Activated CD8-positive, alpha-beta memory T cell treated with anti-CD3 and anti-CD28 coated beads for 36 hours (primary cell): ENCODE data around the gene PRKN. TPM values are rescaled to one million over a fixed set of nuclear protein-coding genes. Genes with fewer than 3 reads are reported as not detected.

Experiments used
- CTCF ChIA-PET: fragments of 350-600 bp; sonication (Branson Sonifier 250); formaldehyde crosslinking; loops from one replicate; lab custom pipeline; 2021; ENCODE audit warnings: antibody characterized with exemption; lab: Charles Lee
- POLR2A ChIA-PET: fragments of 350-600 bp; sonication (Branson Sonifier 250); formaldehyde crosslinking; loops from one replicate; lab custom pipeline; 2021; ENCODE audit warnings: antibody characterized with exemption; lab: Charles Lee
- total RNA-seq, 2 experiments: library from RNA; stranded (reverse); gene quantifications; one replicate each; pipeline ENCODE4 v1.2.3, GENCODE V29; 2021

PRKN gene
- total RNA-seq, 2 experiments from 2014 or later = not detected

DNA sequence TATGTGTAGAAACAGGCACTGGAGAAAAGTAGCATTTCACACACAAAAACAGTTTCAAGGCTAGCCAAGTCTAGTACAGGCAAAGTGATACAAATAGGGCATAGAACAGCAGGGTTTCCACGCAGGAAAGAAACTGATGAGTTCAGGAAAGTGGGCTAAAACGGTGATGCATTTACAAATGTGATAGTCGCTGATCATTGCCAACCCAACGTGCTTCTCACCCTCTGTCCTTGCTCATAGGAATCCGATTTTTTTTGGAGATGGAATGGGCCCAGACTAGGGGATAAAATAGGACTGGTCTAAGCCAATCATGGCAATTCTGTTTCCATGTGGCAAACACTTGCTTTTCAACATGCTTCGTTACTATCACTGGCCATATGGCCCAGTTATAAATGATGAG is 536.6 kb downstream of the PRKN start:
- CTCF ChIA-PET = no interaction called here
- POLR2A ChIA-PET = no interaction called here

DNA sequence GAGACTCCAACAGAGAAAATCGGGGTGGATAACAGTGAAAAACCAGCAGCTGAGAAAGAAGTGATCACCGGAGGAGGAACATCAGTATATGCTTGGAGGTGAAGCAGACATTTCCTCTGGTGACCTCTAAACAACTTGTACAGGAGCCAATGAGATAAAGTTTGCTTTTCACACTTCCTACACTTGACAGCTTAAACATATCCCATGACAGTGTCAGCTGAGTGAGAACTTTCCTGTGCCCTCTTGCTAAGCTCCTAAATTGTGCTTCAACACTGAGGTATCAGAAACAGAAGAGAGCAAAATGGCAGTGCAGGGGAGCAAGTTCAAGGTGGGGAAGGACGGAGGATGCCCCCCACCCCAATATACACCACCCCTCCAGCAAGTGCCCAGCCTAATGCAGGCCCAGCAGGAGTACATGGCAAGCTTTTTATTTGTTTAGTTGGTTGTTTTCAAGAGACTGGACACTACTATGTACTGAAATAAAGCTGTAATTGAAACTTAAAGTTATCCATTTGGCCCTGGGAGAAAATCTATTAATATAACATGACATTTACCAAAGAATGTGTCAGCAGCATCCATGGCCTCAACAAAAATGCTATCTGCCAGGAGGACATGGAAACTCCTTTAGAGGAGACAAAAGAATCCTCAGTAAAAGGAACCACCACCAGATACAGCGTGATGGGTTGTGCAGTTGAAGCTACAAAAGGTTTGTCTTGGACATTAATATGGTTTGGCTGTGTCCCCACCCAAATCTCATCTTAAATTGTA is 540.2 kb downstream of the PRKN start:
- ChIA-PET POLR2A (no interaction called here), CTCF (no interaction called here)

DNA sequence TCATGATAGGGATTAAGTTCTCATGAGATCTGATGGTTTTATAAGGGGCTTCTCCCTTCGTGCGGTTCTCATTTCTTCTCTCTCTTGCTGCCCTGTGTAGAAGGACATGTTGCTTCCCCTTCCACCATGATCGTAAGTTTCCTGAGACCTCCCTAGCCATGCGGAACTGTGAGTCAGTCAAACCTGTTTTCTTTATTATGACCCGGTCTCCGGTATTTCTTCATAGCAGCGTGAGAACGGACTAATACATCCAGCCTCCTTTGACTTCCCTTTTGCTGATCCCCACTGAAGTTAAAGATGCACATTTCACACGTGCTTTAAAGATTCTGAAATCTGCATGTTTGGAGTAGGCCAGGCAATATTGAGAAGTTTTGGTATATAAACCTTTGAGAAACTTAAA is 543.1 kb downstream of the PRKN start:
- POLR2A ChIA-PET = no interaction called here

DNA sequence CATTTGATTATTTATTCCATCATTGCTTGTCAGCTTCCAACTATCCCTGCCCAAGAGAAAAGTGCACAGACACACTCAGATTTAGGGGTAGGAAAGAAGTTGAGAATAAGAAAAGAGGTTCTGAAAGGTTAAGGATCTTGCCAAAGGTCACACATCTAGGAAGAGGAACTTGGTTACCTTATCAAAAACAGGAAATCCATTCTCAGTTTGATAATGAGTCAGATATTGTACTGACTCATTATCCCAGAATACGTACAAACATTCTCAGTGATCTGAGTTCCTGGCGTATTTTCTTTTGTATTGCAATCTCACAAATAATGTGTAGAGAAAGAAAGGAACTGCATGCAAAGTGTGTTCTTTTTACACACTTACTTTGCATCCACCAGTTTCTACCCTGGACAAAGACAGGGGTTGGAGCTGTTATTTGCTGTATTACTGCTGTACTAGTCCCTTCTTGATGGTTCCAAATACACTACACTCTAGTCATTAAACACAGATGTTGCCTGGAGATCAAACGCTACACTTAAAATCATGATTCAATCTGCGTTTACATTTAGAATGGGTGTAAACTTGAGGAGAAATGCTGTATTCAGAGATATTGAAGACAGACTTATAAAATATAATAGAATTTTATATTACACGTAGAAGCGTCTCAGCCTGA is 545.7 kb downstream of the PRKN start:
- ChIA-PET POLR2A (no interaction called here), CTCF (no interaction called here)

More for the DNA sequence above, 543.1 kb downstream of the PRKN start:
- CTCF ChIA-PET = no interaction called here

DNA sequence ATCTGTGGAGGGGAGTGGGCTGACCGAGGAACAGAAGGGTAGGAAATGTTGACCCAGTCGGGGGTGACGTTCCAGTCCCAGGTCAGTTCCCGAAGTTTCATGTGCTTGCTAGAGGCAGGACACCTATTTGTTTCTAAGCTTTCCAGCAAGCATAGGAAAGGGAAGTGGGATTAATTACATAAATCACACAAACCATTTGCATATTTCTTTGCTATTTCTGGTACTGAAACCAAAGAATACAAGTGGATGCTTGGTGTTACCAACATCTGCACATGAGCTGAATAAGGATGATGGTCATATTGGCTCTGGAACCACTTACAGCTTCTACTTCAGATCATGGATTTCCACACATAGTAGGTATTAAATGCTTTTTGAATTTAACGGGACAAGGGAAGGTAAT is 546.5 kb downstream of the PRKN start:
- ChIA-PET CTCF (no interaction called here), POLR2A (no interaction called here)

DNA sequence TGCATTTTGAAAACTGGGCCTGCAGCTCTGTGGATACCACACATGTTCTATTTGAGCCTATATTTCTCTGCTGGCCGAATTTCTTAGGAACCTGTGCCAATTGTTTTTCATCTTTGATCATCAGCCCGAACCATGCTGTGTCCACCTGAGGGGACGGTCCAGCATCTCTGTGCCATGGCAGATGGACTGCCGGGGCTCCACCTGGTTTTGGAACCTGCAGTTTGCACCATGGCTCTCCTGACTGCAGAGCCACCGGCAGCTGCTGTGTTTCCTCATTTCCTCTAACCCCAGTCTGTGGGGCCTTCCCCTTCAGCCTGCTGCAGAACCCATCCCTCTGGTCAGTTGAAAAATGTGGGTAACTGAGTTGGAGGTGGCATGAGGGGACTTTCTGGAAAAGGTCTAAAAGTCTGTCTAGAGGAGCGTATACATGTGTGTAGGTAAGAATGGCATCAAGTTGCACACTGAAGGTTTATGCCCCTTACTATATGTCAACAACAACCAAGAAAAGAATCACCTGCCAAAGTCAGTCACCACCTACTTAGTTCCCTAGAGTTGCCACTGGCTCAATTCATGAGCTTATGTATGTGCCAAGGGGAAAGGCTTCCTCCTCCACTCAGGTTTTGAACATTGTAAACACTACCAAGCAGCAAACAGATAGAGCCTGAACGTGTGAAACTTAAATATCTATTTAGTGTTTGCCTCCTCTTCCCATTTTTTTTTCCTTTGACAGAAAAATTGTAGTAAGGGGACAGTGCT is 548.2 kb downstream of the PRKN start:
- ChIA-PET CTCF (no interaction called here), POLR2A (no interaction called here)

DNA sequence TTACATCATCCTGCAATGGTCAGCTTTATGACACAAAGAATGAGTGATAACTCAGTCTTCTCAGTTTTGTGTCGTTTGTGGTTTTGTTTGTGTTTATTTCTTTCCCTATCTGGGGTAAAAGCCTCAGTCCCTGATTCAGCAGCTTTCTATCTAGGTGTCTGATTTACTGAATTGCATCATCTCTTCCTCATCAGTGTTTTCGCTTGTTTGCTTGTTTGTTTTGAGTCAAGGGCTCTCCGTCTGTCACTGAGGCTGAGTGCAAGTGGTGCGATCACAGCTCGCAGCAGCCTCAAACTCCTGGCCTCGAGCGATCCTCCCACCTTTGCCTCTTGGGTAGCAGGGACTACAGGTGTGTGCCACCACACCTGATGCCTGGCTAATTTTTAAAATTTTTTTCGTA is 548.9 kb downstream of the PRKN start:
- POLR2A ChIA-PET = no interaction called here
- CTCF ChIA-PET = no interaction called here

DNA sequence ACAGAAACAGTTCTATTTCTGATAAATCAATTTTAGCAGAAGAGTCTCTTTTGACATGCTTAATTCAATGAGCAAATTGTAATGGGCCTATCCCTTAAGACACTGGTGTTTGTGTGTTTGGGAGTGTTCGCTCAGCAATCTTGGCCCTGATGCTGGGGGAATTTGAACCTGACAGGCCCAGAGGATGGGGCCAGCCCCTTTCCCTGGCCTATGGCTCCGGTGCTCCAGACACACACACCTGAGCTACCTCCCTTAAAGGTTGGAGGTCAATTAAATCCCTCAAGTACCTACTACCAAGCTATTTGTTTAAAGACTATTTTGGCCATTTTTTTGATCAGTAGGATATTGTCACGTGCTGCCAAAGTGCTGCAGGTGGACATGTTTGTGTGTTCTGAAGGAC is 549.3 kb downstream of the PRKN start:
- ChIA-PET POLR2A (no interaction called here), CTCF (no interaction called here)

DNA sequence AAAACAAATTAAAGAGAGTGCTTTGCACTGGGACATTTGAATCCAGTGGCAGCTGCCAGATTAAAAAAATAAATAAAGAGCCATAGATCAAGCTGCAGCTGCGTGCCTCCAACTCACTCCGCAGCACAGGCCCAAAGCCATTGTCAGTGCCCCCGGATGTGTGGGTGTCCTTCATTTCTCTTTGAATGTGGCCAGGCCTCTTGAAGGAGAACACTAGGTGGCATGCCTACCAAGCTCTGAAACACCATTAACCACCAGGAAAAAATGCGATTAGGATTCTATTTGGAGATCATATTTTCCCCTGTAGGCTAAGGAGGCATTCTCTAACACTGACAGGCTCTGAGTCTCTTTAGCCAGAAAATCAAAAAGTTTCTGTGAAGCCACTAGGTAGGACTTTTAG is 549.8 kb downstream of the PRKN start:
- CTCF ChIA-PET = no interaction called here

DNA sequence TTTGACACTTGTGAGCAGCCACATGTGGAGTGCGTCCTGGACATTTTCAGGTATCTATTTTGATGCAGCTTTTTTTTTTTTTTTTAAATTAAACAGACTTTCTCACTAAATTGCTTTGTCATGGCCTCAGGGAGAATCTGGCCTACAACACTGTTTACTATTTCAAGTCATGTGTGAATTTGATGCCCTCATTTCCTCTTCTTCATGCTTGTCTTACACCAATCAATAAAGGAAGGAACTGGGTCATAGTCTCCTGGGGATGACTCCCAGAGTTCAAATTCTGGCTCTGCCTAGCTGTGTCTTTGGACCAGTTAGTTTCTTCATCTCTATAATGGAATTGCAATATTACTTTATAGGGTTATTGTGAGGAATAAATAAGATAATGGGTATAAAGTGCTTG is 554.1 kb downstream of the PRKN start:
- POLR2A ChIA-PET = no interaction called here
- CTCF ChIA-PET = no interaction called here

More for the DNA sequence above, 549.8 kb downstream of the PRKN start:
- POLR2A ChIA-PET = no interaction called here

DNA sequence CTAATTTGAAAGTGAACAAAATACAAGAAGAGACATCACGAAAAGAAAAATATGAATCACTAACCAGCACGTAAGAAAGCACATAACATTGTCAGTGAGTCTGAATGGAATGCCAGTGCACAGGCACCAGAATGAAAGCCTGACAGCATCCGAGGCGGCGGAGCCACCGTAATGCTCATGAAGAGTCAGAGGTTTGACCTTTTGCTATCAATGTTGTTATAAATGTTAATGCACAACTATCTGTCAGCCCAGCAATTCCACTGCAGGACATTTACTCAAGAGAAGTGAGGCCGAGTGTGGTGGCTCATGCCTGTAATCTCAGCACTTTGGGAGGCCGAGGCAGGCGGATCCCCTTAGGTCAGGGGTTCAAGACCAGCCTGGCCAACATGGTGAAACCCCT is 562.1 kb downstream of the PRKN start:
- ChIA-PET CTCF (no interaction called here), POLR2A (no interaction called here)

DNA sequence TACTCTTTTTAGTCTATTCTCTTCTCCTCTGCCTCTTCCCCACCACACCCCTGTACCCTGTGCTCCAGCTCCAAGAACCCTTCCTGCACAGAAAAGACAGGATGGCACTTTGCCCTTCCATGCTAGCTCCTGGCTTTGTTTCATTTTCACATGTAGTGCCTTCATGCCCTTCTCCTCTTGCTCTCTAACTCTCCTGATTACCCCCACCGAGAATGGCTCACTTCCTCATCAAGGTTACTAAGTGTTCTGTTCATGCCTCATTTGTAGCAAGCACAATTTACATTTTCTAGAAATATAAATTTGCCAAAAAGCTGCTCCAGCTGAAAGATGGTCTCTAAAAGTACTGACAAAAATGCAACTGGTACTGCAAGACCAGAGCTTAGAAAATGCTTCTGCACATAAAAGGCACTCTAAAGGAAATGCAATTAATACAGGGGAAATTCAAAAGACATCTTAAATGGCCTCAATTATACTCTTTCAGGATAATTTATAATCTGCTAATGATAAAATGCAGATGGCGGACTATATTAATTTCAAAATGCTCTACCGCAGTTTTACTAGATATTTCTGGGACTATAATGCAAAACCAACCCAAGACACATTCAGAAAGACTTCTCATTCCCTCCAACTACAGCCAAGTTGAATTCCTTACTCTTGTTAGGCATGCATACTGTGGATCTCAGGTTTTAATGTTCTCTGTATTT is 570.2 kb downstream of the PRKN start:
- ChIA-PET CTCF (no interaction called here), POLR2A (no interaction called here)

DNA sequence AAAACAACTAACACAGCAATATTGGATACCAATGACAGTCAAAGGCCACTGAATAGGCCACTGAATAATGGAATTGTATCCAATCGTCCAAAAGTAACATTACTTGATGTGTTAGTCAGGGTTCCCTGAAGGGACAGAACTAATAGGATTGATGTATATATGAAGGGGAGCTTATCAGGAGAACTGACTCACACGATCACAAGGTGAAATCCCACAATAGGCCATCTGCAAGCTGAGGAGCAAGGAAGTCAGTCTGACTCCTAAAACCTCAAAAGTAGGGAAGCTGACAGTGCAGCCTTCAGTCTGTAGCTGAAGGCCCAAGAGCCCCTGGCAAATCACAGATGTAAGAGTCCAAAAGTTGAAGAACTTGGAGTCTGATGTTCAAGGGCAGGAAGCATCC is 571.4 kb downstream of the PRKN start:
- ChIA-PET POLR2A (no interaction called here), CTCF (no interaction called here)

DNA sequence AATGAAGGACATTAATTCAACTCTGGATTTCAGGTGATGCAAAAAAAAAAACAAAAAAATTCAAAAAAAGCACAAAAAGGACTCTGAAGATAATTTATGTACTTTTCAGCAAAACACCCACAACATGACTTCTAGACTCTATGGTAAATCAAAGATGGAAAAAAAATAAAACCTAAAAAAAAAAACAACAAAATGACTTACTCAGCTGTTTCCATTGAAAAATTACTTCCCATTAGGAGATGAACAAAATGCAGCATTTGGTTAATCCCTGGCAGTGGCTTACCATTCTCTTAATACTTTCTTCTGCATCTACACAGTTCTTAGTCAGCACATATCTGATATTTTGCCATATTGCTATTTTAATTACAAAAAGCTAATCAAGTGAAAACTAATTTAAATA is 572.6 kb downstream of the PRKN start:
- CTCF ChIA-PET = no interaction called here
- POLR2A ChIA-PET = no interaction called here

DNA sequence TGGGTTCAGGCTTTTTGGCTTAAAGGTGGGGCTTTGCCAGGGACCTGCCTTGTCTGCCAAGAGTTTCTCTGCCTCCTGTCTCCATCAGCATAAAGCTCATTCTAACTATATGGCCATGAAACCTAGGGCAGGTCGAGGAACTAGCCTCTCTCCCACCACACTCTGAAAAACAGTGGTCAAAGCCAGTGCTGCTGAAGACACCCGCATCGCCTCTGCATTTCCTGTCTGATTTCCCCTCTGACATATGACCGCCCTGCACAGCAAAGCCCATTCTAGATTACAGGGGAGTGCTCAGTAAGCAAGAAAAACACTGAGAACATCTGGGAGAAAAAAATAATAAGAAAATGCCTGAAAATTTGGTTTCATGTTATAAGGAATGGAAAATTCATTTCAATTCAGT is 573.6 kb downstream of the PRKN start:
- CTCF ChIA-PET = no interaction called here
- POLR2A ChIA-PET = no interaction called here

DNA sequence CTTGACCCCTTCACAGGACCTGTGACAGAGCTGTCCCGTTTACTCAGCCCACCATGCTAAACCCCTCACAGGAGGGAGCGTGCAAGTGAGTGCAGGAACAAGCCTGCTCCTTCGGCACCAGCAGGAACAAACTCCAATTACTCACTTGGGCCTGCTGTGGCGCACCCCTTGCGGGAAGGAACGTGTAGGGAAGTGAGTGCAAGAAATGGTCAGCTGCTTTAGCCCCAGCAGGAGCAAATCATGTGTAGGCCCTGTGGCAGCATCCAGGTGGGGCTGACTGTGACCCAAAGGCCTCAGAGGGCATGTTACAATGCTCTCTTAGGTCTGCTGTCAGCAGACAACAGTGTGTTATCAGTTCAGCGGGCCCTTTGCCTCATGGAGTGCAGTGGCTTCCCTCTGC is 574.4 kb downstream of the PRKN start:
- ChIA-PET CTCF (no interaction called here), POLR2A (no interaction called here)

DNA sequence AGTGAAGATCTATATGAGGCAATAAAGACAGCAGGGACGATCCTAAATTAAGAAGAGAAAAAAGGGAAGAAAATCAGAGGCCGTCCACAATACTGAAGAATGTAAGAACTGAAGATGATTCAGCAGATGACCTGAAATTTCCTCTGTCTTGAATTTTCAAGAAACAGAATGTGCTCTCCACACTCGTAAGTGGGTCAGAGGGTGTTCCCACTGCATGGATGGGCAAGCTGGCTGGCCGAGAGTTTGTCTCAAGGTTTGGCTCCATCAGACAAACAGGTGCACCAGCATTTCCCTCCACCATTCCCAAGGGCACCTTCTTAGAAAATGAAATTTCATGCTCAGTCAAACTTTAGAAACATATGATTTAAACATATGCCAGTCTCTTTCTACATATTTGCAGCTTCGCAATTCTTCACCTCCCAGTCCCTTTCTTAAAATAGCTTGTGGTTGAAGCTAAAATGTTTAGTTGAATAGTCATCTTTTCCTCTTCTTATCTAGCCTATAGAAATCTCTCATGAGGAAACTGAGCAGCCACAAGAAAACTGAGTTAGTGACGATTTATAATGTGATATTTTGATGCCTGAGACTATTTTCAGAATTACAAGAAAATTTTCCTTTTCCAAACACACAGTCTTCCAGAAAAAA is 576.4 kb downstream of the PRKN start:
- CTCF ChIA-PET = interaction anchor here (0.6 kb wide), 1 partner anchor 9 kb away, joined by 4 read pairs; no protein-coding TSS in a partner anchor
- POLR2A ChIA-PET = no interaction called here

DNA sequence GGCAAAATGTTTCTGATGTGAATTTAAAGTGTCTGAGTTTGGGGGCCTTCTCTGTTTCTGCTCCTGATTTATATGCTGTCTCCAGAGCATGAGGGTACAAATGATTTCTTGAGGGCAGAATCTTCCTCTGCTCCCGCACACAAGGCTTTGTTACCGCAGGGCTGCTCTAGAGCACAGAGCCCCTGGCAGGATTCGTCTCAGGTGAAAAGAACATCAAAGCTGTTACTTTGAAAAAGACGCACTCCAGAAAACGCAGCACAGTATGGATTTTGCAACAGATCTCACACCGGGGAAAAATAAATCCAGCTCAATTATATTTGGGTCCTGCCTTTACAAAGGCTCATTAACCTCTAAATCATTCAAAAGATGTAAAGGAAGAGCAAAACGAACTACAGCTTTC is 577.3 kb downstream of the PRKN start:
- POLR2A ChIA-PET = no interaction called here
- CTCF ChIA-PET = no interaction called here

DNA sequence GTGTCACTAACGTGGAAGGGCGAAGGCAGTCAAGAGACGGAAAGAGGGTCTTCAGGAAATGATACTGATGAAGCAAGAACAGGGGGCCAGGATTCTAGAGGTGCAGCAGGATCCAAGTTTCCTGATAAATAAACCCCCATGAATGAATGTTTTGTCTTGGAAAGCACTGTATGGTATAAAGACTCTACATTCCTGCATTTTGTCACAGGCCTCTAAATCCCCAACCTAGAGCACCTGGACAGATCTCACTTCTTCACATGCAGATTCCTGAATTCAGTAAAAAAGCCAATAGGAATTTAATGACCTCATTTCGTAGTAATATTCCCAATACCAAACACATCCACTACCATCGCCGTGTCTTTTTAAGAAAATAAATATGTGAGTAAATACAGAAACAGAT is 577.8 kb downstream of the PRKN start:
- POLR2A ChIA-PET = no interaction called here
- CTCF ChIA-PET = no interaction called here

DNA sequence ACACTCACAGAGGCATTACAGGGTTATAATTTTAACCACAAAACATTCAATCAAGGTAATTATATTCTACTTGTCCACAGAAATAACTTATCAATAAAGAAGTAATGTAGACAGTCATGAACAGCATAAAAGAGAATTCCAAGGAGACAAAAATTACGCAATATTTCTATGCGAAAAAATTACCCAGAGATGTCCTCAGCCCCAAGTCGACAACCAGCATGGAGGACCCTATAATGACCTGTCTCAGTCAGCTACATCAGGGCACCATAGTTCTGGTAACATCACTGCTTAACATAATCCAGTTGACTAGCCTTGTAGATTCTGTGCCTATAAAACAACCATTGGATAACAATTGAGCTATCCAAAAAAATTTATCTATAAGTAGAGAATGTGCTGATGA is 579.8 kb downstream of the PRKN start:
- CTCF ChIA-PET = no interaction called here
- POLR2A ChIA-PET = no interaction called here
